ENCODE measurements around the gene SLC38A10.

Gene SLC38A10

GRCh38 chr17:81253358-81254131 is 41.6 kb downstream of the SLC38A10 start:
- CTCF ChIA-PET = interaction anchor here (0.6 to 11.6 kb wide), 30 partner anchors 7 to 379 kb away, joined by 3 to 188 read pairs (median 4); partner anchors contain the start of genes BAHCC1, NDUFAF8 and TEPSIN
- DNase-seq (ENCODE audit: low read depth, low spot score) = no peak
- POLR2A ChIA-PET = no interaction called here
- no peak overlapping the region for H3K4me3 ChIP-seq (ENCODE audit: low read depth, low read length)
- TF ChIP-seq, protein P1, sequence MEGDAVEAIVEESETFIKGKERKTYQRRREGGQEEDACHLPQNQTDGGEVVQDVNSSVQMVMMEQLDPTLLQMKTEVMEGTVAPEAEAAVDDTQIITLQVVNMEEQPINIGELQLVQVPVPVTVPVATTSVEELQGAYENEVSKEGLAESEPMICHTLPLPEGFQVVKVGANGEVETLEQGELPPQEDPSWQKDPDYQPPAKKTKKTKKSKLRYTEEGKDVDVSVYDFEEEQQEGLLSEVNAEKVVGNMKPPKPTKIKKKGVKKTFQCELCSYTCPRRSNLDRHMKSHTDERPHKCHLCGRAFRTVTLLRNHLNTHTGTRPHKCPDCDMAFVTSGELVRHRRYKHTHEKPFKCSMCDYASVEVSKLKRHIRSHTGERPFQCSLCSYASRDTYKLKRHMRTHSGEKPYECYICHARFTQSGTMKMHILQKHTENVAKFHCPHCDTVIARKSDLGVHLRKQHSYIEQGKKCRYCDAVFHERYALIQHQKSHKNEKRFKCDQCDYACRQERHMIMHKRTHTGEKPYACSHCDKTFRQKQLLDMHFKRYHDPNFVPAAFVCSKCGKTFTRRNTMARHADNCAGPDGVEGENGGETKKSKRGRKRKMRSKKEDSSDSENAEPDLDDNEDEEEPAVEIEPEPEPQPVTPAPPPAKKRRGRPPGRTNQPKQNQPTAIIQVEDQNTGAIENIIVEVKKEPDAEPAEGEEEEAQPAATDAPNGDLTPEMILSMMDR (IDR thresholded peaks at IDR 0.05; ENCODE audit: insufficient read depth, low read length, missing control alignments) = peak; percentile 77

DNA sequence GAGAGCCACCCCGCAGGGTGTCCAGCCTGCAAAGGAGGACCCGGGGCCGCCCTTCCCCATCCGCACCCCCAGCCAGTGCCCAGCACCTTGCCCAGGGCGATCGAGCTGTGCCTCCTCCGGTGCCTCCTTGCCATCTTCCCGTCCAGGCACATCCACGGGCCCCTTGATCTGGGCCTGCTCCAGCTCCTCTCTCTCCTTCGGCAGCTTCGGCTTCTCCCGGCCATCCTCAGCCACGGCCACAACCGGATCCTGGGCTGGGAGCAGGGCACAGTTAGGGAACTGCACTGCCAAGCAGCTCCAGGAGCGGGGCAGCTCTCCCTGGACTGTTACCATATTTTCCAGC is 42.1 kb downstream of the SLC38A10 start:
- ChIA-PET POLR2A (no interaction called here), CTCF (interaction anchor here (0.6 to 11.6 kb wide), 24 partner anchors 8 to 348 kb away, joined by 3 to 188 read pairs (median 4); partner anchors contain the start of genes BAHCC1, NDUFAF8 and TEPSIN)
- no peak overlapping the region for H3K4me3 ChIP-seq (ENCODE audit: low read depth, low read length)
- DNase-seq (ENCODE audit: low read depth, low spot score) = no peak
- TF ChIP-seq, protein P1 (IDR thresholded peaks at IDR 0.05; ENCODE audit: insufficient read depth, low read length, missing control alignments) = no peak

GRCh38 chr17:81252326-81252986 is 42.7 kb downstream of the SLC38A10 start:
- POLR2A ChIA-PET = no interaction called here
- DNase-seq (ENCODE audit: low read depth, low spot score) = no peak
- no peak overlapping the region for H3K4me3 ChIP-seq (ENCODE audit: low read depth, low read length)
- CTCF ChIA-PET = interaction anchor here (0.6 to 11.6 kb wide), 25 partner anchors 8 to 349 kb away, joined by 3 to 188 read pairs (median 5); partner anchors contain the start of genes BAHCC1, NDUFAF8 and TEPSIN
- TF ChIP-seq, protein P1 (IDR thresholded peaks at IDR 0.05; ENCODE audit: insufficient read depth, low read length, missing control alignments) = no peak

- CTCF ChIA-PET = interaction anchor here (1.1 to 11.6 kb wide), 8 partner anchors 11 to 349 kb away, joined by 4 to 188 read pairs (median 6); no protein-coding TSS in a partner anchor
- no peak for DNase-seq (ENCODE audit: low read depth, low spot score)
- H3K4me3 ChIP-seq (ENCODE audit: low read depth, low read length) = no peak overlapping the region
- POLR2A ChIA-PET = no interaction called here
- TF ChIP-seq, protein P1 (IDR thresholded peaks at IDR 0.05; ENCODE audit: insufficient read depth, low read length, missing control alignments) = no peak
These were observed 43.3 kb downstream of the SLC38A10 start for GRCh38 chr17:81251709-81252301.

GRCh38 chr17:81251094-81251708 is 43.9 kb downstream of the SLC38A10 start:
- POLR2A ChIA-PET = no interaction called here

More at GRCh38 chr17:81251094-81251708, 43.9 kb downstream of the SLC38A10 start:
- H3K4me3 ChIP-seq (ENCODE audit: low read depth, low read length) = no peak overlapping the region
- TF ChIP-seq, protein P1 (IDR thresholded peaks at IDR 0.05; ENCODE audit: insufficient read depth, low read length, missing control alignments) = no peak
- DNase-seq (ENCODE audit: low read depth, low spot score) = no peak
- CTCF ChIA-PET = interaction anchor here (1.1 to 11.6 kb wide), 4 partner anchors 10 to 237 kb away, joined by 4 to 188 read pairs (median 5); no protein-coding TSS in a partner anchor

Measured in AG04449 (cell line).